GM12872 (cell line): ENCODE measurements around the gene HINT3.

ENCODE experiments used
- CTCF ChIP-seq: IDR thresholded peaks from 3 replicates; pipeline ENCODE4 v1.5.1; 2011; ENCODE audit warnings: low read depth, mild to moderate bottlenecking, low read length, moderate library complexity; ENCODE audit not compliant: insufficient read depth

Gene HINT3

DNA sequence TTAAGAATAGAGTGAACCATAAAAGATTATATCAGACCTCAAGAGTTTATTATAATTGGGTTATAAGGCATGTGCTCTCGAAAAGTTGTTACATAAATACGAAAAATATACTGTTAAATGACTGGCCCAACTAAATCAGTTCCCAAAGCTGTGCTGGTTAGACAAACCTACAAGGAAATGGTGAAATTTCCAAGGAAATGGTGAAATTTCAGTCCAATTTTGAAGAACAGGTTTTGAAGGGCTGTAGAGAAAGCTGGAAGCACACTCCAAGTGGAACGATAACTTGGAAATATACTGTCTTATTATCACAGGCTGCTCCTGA lies 29.4 kb downstream of the HINT3 start:
- TF ChIP-seq CTCF = no peak

- no peak for TF ChIP-seq CTCF
Measured at GRCh38 chr6:125986301-125987025, 29.9 kb downstream of the HINT3 start, which contains the start of gene TRMT11. TRMT11 (plus strand) TSS chr6:125986540; CDS start chr6:125986551, 11 bp downstream.

DNA sequence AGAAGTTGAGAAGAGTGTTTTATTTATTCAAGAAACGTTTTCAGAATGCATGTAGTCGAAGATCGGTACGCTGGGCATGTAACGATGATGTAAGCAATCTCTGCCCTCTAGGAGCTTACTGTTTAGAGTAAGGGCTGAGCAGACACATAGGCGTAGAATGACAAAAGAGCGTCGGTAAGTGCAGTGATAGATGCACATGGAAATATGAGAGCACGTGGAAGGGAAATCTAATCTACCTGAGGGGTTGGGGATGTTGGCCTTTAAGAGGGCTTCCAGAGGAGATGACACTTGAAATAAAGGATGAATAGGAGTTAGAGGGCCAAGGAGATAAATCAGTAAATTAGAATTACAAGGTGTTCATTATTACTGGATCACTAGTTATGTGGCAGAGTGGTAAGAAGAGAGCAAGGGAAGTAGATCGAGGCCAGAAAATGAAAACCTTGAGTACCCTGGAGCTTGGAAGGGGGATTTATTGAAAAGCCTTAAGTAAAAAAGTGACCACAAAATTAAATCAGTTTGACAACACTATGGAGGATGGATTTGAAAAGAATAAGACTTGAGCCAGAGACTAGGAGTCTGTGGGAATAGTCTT lies 30.6 kb downstream of the HINT3 start:
- no peak for TF ChIP-seq CTCF

DNA sequence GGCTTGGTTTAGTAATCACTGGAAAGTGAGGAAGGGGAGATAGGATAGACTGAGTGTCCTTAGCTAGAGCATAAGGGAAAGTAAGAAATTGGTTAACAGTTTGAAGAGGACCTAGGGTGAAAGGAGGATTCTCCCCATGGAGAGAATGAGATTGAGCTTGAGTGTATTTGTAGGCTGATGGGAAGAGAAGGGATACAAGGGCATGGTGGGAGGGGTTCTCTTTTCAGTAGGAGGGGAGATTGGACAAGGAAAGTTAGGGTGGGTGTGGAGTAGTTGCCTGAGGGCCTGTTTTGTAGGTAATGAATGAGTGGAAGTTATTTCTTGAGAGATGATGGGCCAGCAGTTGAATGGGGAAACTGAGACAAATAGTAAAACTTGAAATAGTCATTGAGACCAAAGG lies 31.7 kb downstream of the HINT3 start:
- TF ChIP-seq CTCF = no peak

GRCh38 chr6:125989631-125990030 lies 33.1 kb downstream of the HINT3 start:
- no peak for TF ChIP-seq CTCF

DNA sequence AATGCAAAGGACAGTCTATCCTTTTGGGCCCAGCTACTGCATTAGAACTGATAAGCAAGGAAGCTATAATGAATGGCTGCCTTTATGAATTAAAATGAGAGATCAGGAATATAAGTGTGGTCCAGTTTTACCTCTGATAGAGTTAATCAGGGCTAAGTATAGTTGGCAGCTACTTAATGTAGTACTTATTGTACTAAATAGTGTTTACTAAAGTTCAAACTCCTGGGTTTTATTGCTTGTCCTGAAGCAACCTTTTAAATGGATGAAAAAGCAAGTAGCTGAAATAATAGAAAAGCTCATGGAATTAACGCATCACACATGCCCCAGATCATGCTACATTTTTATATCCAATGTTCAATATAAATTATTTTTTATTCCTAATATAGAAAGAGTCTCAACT lies 35.1 kb downstream of the HINT3 start:
- TF ChIP-seq CTCF = no peak

DNA sequence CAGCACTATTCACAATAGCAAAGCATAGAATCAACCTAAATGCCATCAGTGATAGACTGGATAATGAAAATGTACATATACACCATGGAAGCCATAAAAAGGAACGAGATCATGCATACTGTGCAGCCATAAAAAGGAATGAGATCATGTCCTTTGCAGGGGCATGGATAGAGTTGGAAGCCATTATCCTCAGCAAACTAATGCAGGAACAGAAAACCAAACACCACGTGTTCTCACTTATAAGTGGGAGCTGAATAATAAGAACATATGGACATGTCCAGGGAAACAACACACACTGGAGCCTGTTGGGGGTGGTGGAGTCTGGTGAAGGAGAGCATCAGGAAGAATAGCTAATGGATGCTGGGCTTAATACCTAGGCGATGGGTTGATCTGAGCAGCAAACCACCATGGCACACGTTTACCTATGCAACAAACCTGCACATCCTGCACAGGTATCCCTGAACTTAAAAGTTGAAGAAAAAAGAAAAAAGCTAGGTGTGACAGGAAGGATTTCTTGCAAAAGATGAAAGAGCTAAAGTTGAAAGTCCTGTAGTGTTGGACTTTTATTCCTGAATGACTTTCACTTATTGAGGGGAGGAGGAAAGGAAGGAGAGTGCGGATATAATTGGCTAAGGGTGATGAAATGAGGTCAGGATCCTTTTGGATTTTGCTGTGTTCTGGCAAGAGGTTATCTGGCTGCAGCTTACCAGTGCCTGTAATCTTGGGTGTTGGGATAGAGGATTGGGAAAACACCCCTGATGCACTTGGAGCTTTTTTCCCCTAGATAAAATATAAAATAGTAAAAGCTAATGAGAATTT lies 38.3 kb downstream of the HINT3 start:
- TF ChIP-seq CTCF = no peak
